A673 (cell line): ENCODE data around the gene SAMD14. TPM values are rescaled to one million over a fixed set of nuclear protein-coding genes. Genes with fewer than 3 reads are reported as not detected.

Experiments used
- BruUV-seq: library from RNA; stranded (reverse); fragments of 400-500 nt; replicated peaks from 2 replicates; lab custom pipeline; 2021; lab: Mats Ljungman, UMichigan
- CTCF ChIA-PET: fragments of 300-600 bp; sonication (Branson Sonifier 250); formaldehyde crosslinking; loops from one replicate; lab custom pipeline; 2022; ENCODE audit warnings: antibody characterized with exemption; lab: Charles Lee
- POLR2A ChIA-PET: fragments of 300-600 bp; sonication (Branson Sonifier 250); formaldehyde crosslinking; loops from one replicate; lab custom pipeline; 2022; ENCODE audit warnings: antibody characterized with exemption; ENCODE audit not compliant: low non-redundant PET; lab: Charles Lee
- DNase-seq: peaks from one replicate; pipeline ENCODE4 v3.0.0-alpha.2; 2015; ENCODE audit warnings: low spot score
- H3K27ac ChIP-seq: fragments of 200-600 bp; sonication (generic); 2 replicates; pipeline ENCODE4 v1.5.1; 2016; ENCODE audit warnings: mixed run types, low read depth, mild to moderate bottlenecking, mixed read lengths, antibody characterized with exemption, low read length; ENCODE audit not compliant: poor library complexity, severe bottlenecking
- H3K27me3 ChIP-seq: fragments of 200-600 bp; sonication (generic); replicated peaks from 2 replicates; pipeline ENCODE4 v1.6.1; 2017; ENCODE audit warnings: mixed run types, low read depth, mild to moderate bottlenecking, mixed read lengths, antibody characterized with exemption, low read length; ENCODE audit not compliant: insufficient read depth, poor library complexity
- H3K36me3 ChIP-seq: fragments of 200-600 bp; sonication (generic); 2 replicates; pipeline ENCODE4 v1.6.1; 2016; ENCODE audit warnings: mixed run types, mild to moderate bottlenecking, mixed read lengths, antibody characterized with exemption, low read length; ENCODE audit not compliant: insufficient read depth, poor library complexity, severe bottlenecking
- H3K4me1 ChIP-seq: fragments of 200-600 bp; sonication (generic); 2 replicates; pipeline ENCODE4 v1.6.1; 2017; ENCODE audit warnings: mixed run types, mild to moderate bottlenecking, mixed read lengths, antibody characterized with exemption, low read length; ENCODE audit not compliant: insufficient read depth, poor library complexity, severe bottlenecking
- H3K4me3 ChIP-seq: fragments of 200-600 bp; sonication (generic); 2 replicates; pipeline ENCODE4 v1.5.1; 2016; ENCODE audit warnings: low read depth, mixed run types, mild to moderate bottlenecking, mixed read lengths, low read length; ENCODE audit not compliant: poor library complexity, severe bottlenecking
- H3K9me3 ChIP-seq: fragments of 200-600 bp; sonication (generic); 2 replicates; pipeline ENCODE4 v1.6.1; 2016; ENCODE audit warnings: mixed run types, low read depth, mild to moderate bottlenecking, mixed read lengths, antibody characterized with exemption, low read length; ENCODE audit not compliant: poor library complexity, severe bottlenecking
- EZH2 ChIP-seq: fragments of 200-600 bp; sonication (generic); IDR thresholded peaks from 2 replicates; pipeline ENCODE4 v1.6.1; 2017; ENCODE audit warnings: borderline replicate concordance, low read depth, mild to moderate bottlenecking, mixed read lengths, antibody characterized with exemption, low read length; ENCODE audit not compliant: poor library complexity, severe bottlenecking
- intact Hi-C: fragments of 100-400 bp; cut with micrococcal nuclease; formaldehyde crosslinking; loops from one replicate; pipeline ENCODE4 v1.10.0; 2022; ENCODE audit not compliant: unreplicated experiment
- total RNA-seq: library from RNA; stranded (reverse); gene quantifications from 2 replicates; pipeline ENCODE4 v1.2.3, GENCODE V29; 2021
- TF ChIP-seq, protein P1 (sequence below): fragments of 300-800, 200-600 bp; sonication (generic); conservative IDR thresholded peaks from 2 replicates; pipeline ENCODE4 v1.5.1; 2017; ENCODE audit warnings: low read depth, mild to moderate bottlenecking, antibody characterized with exemption, low read length, moderate library complexity, mixed read lengths

Gene SAMD14
- total RNA-seq, 1 experiment from 2014 or later = 45.0 TPM

DNA sequence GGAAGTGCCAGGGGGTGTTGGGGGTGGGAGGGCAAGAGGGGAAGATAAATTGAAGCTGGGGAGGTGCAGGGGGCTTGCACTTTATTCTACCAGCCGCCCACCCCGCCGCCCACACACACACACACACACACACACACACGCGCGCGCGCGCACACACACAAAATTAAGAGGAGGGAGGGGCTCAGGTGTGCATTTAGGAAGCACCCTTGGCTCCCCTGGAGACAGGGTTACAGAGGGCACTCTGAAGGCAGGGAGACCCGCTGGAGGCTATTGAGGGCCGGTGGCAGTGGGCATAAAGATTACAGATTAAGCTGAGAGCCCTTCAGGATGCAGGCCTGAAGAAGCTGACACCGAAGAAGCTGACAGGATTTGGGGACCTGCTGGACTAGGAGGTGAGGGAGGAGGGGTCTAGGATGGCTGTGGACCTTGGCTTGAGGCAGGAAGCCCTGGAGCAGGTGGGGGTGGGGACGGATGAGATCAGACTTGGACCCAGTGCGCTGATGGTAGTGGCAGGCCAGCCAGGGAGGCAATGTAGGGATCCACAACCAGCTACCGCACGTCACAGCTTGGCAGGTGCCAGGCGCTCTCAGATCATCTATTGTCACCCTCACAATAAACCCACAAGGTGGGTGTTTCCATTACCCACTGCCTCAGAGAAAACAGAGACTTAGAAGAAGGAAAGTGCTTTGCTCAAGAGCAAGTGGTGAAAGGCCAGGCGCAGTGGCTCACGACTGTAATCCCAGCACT, 772 bp upstream of the SAMD14 start:
- Histone ChIP-seq H3K9me3 (no peaks in the 10 kb centered on the region), H3K4me3 (peak overlapping the region; percentile 81), H3K27me3 (no peaks in the 10 kb centered on the region), H3K36me3 (peaks cover 11% of the 10 kb centered on the region), H3K4me1 (peaks cover 31% of the 10 kb centered on the region), H3K27ac (no peak overlapping the region)
- intact Hi-C loops = no loop called here
- BruUV-seq = no TSS peak
- no peak for DNase-seq
- ChIA-PET POLR2A (interaction anchor here (0.6 kb wide), 1 partner anchor 21 kb away, joined by 7 read pairs; no protein-coding TSS in a partner anchor), CTCF (interaction anchor here (0.6 to 1.4 kb wide), 2 partner anchors 8 to 23 kb away, joined by 3 read pairs; no protein-coding TSS in a partner anchor)
- TF ChIP-seq, protein P1, sequence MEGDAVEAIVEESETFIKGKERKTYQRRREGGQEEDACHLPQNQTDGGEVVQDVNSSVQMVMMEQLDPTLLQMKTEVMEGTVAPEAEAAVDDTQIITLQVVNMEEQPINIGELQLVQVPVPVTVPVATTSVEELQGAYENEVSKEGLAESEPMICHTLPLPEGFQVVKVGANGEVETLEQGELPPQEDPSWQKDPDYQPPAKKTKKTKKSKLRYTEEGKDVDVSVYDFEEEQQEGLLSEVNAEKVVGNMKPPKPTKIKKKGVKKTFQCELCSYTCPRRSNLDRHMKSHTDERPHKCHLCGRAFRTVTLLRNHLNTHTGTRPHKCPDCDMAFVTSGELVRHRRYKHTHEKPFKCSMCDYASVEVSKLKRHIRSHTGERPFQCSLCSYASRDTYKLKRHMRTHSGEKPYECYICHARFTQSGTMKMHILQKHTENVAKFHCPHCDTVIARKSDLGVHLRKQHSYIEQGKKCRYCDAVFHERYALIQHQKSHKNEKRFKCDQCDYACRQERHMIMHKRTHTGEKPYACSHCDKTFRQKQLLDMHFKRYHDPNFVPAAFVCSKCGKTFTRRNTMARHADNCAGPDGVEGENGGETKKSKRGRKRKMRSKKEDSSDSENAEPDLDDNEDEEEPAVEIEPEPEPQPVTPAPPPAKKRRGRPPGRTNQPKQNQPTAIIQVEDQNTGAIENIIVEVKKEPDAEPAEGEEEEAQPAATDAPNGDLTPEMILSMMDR = no peak
- TF ChIP-seq EZH2 = no peak

DNA sequence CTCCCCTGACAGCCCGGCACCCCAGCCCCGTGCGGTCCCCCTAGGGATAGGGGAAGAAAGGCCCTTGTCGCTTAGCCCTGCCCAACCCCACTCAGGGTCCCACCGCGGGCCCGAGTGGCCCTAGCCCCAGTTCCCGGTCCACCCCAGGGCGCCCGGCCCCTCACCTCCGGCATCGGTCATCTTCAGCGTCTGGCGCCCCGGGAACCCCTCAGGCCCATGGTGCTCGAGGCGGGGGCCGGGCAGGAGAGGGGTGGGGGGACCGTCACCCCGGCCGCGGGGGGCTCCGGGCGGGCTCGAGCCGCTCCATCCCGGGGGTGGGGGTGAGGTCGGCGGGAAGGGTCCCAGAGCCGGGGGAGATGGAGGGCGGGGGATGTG, 620 bp downstream of the SAMD14 start:
- no peak for DNase-seq
- Histone ChIP-seq H3K4me3 (peak overlapping the region; percentile 81), H3K27me3 (no peaks in the 10 kb centered on the region), H3K4me1 (peaks cover 40% of the 10 kb centered on the region), H3K9me3 (no peaks in the 10 kb centered on the region), H3K36me3 (no peaks in the 10 kb centered on the region), H3K27ac (peak overlapping the region; percentile 90)
- intact Hi-C loops = no loop called here
- POLR2A ChIA-PET = no interaction called here
- BruUV-seq = no TSS peak
- TF ChIP-seq, protein P1 = no peak
- no peak for TF ChIP-seq EZH2
- CTCF ChIA-PET = interaction anchor here (0.6 to 1.4 kb wide), 3 partner anchors 10 to 71 kb away, joined by 3 to 8 read pairs (median 3); no protein-coding TSS in a partner anchor

DNA sequence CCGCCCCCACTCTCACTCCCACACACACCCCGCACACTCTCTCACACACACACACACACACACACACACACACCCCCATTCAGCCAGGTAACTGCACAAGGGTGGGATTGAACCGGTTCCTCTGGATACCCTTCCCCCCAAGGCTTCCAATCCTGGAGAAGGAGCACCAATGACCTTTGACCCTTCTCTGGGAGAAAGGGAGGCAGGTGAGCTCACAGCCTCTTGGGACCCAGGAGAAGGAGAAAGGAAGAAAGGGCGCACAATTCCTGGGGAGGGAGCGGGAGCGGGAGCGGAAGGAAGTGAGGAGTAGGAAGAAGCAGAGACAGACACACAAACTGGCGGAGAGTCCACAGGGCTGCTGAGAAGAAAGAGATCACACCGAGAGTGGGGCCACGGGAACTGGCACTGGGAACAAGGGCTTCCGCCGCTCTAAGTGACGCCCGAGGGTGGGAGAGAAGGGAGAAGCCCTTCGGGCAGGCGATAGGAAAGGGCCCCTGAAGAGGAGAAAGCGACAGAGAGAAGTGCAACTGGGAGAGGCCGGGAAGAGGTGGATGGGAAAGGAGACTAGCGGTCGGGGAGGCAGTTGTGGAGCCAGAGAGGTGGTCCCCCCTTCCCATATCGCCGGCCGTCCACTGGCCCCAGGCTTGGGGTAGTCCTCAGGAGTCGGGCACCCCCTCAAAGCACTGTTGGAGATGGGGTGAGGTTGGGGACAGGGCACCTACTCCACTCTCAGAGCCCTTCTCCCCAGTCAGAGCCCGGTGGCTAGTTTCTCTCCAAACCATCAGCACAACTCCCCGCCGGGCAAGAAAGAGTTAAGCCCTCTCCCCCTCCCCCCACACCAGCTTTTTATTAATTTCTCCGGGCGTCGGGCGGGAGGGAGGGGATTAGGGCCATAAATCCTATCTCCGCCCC, 1.3 kb downstream of the SAMD14 start:
- Histone ChIP-seq H3K9me3 (no peaks in the 10 kb centered on the region), H3K27ac (peak overlapping the region; percentile 90), H3K4me1 (peaks cover 40% of the 10 kb centered on the region), H3K4me3 (peak overlapping the region; percentile 81), H3K27me3 (no peaks in the 10 kb centered on the region), H3K36me3 (no peaks in the 10 kb centered on the region)
- no TSS peak for BruUV-seq
- TF ChIP-seq, protein P1 = no peak
- TF ChIP-seq EZH2 = no peak
- intact Hi-C loops = no loop called here
- ChIA-PET POLR2A (no interaction called here), CTCF (interaction anchor here (0.6 to 0.7 kb wide), 3 partner anchors 10 to 125 kb away, joined by 3 to 8 read pairs (median 3); no protein-coding TSS in a partner anchor)
- peak; percentile 85 for DNase-seq
